DOHH2 (cell line): ENCODE data around the gene FCHSD2.

Experiments used
- H3F3A ChIP-seq: fragments of 200-600 bp; sonication (generic), shearing (Covaris generic); 2 replicates; pipeline ENCODE4 v1.6.0; 2016; ENCODE audit warnings: antibody characterized with exemption, mild to moderate bottlenecking; ENCODE audit not compliant: control insufficient read depth, insufficient read depth
- H3K27ac ChIP-seq: fragments of 200-600 bp; sonication (generic); 2 replicates; pipeline ENCODE4 v1.5.1; 2014; ENCODE audit warnings: low read depth, mild to moderate bottlenecking, low read length, moderate library complexity
- H3K27me3 ChIP-seq: fragments of 200-600 bp; sonication (generic); 2 replicates; pipeline ENCODE4 v1.6.1; 2014; ENCODE audit warnings: mild to moderate bottlenecking, low read length, mixed read lengths; ENCODE audit not compliant: control insufficient read depth
- H3K36me3 ChIP-seq: fragments of 200-600 bp; sonication (generic); 2 replicates; pipeline ENCODE4 v1.6.1; 2014; ENCODE audit warnings: mild to moderate bottlenecking, low read length, moderate library complexity, mixed read lengths; ENCODE audit not compliant: control insufficient read depth
- H3K4me1 ChIP-seq: fragments of 200-600 bp; sonication (generic); 2 replicates; pipeline ENCODE4 v1.6.1; 2014; ENCODE audit warnings: mild to moderate bottlenecking, low read length, mixed read lengths; ENCODE audit not compliant: control insufficient read depth
- H3K4me2 ChIP-seq: fragments of 200-600 bp; sonication (generic); 2 replicates; pipeline ENCODE4 v1.6.0; 2014; ENCODE audit warnings: mild to moderate bottlenecking, low read length, moderate library complexity
- H3K4me3 ChIP-seq: fragments of 200-600 bp; sonication (generic); 2 replicates; pipeline ENCODE4 v1.5.1; 2014; ENCODE audit warnings: mild to moderate bottlenecking, low read length, mixed read lengths
- H3K79me2 ChIP-seq: fragments of 200-600 bp; sonication (generic); 2 replicates; pipeline ENCODE4 v1.6.1; 2014; ENCODE audit warnings: mild to moderate bottlenecking, low read length, mixed read lengths; ENCODE audit not compliant: control insufficient read depth
- H3K9me2 ChIP-seq: fragments of 200-600 bp; sonication (generic); replicated peaks from 2 replicates; pipeline ENCODE4 v1.6.1; 2014; ENCODE audit warnings: mild to moderate bottlenecking, low read length, mixed read lengths; ENCODE audit not compliant: control insufficient read depth
- H3K9me3 ChIP-seq: fragments of 200-600 bp; sonication (generic); 2 replicates; pipeline ENCODE4 v1.6.1; 2014; ENCODE audit warnings: antibody characterized with exemption, low read length, mixed read lengths; ENCODE audit not compliant: control insufficient read depth, insufficient read depth
- H4K20me1 ChIP-seq: fragments of 200-600 bp; sonication (generic); 2 replicates; pipeline ENCODE4 v1.6.0; 2014; ENCODE audit warnings: low read depth, mild to moderate bottlenecking, antibody characterized with exemption, low read length, moderate library complexity; ENCODE audit not compliant: control insufficient read depth, insufficient read depth
- CTCF ChIP-seq: fragments of 200-600 bp; sonication (generic); IDR thresholded peaks from one replicate; pipeline ENCODE4 v1.5.1; 2014; ENCODE audit warnings: antibody characterized with exemption, mild to moderate bottlenecking, low read depth, low read length; ENCODE audit not compliant: poor library complexity, severe bottlenecking
- EZH2phosphoT487 ChIP-seq: fragments of 200-600 bp; sonication (generic); IDR thresholded peaks from 2 replicates; pipeline ENCODE4 v1.6.1; 2017; ENCODE audit warnings: borderline replicate concordance, mild to moderate bottlenecking, antibody characterized with exemption, low read length, moderate library complexity, mixed read lengths

FCHSD2 gene

GRCh38 chr11:72789493-72790131 is 352.5 kb downstream of the FCHSD2 start:
- peaks cover 2% of the 10 kb centered on the region; the same call in 1 of the 2 replicates for H3F3A ChIP-seq
- H3K36me3 ChIP-seq, result no peaks in the 10 kb centered on the region
- TF ChIP-seq EZH2phosphoT487 (no peak), CTCF (no peak)
- no peak overlapping the region for H3K4me2 ChIP-seq
- no peak overlapping the region for H3K27ac ChIP-seq
- H3K27me3 ChIP-seq, result no peaks in the 10 kb centered on the region
- H4K20me1 ChIP-seq, result no peaks in the 10 kb centered on the region
- H3K4me1 ChIP-seq, result peaks cover 33% of the 10 kb centered on the region
- no peaks in the 10 kb centered on the region for H3K79me2 ChIP-seq
- H3K9me3 ChIP-seq, result no peaks in the 10 kb centered on the region
- H3K4me3 ChIP-seq, result no peak overlapping the region
- H3K9me2 ChIP-seq, result no peaks in the 10 kb centered on the region

- Histone ChIP-seq H3K4me2 (no peak overlapping the region), H3K9me3 (no peaks in the 10 kb centered on the region), H3K4me3 (no peak overlapping the region), H3F3A (no peaks in the 10 kb centered on the region), H3K4me1 (peaks cover 23% of the 10 kb centered on the region), H3K9me2 (no peaks in the 10 kb centered on the region), H3K27ac (no peak overlapping the region), H3K79me2 (no peaks in the 10 kb centered on the region), H3K36me3 (no peaks in the 10 kb centered on the region), H4K20me1 (no peaks in the 10 kb centered on the region), H3K27me3 (no peaks in the 10 kb centered on the region)
- TF ChIP-seq EZH2phosphoT487, result no peak
- TF ChIP-seq CTCF, result no peak
Measured at GRCh38 chr11:72788241-72788640, 353.9 kb downstream of the FCHSD2 start.

- H4K20me1 ChIP-seq, result no peaks in the 10 kb centered on the region
- no peaks in the 10 kb centered on the region for H3K79me2 ChIP-seq
- H3K4me3 ChIP-seq, result no peak overlapping the region
- H3K27ac ChIP-seq, result no peak overlapping the region
- no peaks in the 10 kb centered on the region for H3K27me3 ChIP-seq
- no peaks in the 10 kb centered on the region for H3F3A ChIP-seq
- TF ChIP-seq EZH2phosphoT487, result no peak
- no peak for TF ChIP-seq CTCF
- no peaks in the 10 kb centered on the region for H3K9me2 ChIP-seq
- H3K9me3 ChIP-seq, result no peaks in the 10 kb centered on the region
- peaks cover 15% of the 10 kb centered on the region for H3K4me1 ChIP-seq
- H3K4me2 ChIP-seq, result no peak overlapping the region
- no peaks in the 10 kb centered on the region for H3K36me3 ChIP-seq
Measured at GRCh38 chr11:72787216-72788104, 354.7 kb downstream of the FCHSD2 start.
